GM12891 (cell line): ENCODE results near the gene OR51F1.
"Not testable (repeated sequence)": the region's sequence is repeated elsewhere in the genome, so short reads cannot be mapped to it uniquely, and the experiment has no call there.

Source experiments
- DNase-seq: peaks from one replicate; pipeline ENCODE4 v3.0.0; 2011; ENCODE audit warnings: low spot score; ENCODE audit not compliant: insufficient read length
- FAIRE-seq: peaks from 2 replicates; lab custom pipeline; 2011; peaks lifted over from hg19 to GRCh38; lab: Jason Lieb, UNC
- PAX5 ChIP-seq: IDR thresholded peaks from 2 replicates; pipeline ENCODE4 v1.6.1; 2011; ENCODE audit warnings: low read length, moderate library complexity, mild to moderate bottlenecking; ENCODE audit not compliant: insufficient read depth, severe bottlenecking
- POLR2A ChIP-seq: IDR thresholded peaks from 2 replicates; pipeline ENCODE4 v1.6.1; 2011; ENCODE audit warnings: low read depth, low read length, control low read depth
- POLR2AphosphoS5 ChIP-seq: IDR thresholded peaks from 2 replicates; pipeline ENCODE4 v1.6.1; 2011; ENCODE audit warnings: low read depth, low read length, control low read depth
- POU2F2 ChIP-seq: IDR thresholded peaks from 2 replicates; pipeline ENCODE4 v1.6.1; 2011; ENCODE audit warnings: low read depth, mild to moderate bottlenecking, control low read depth, low read length, moderate library complexity
- SPI1 ChIP-seq: IDR thresholded peaks from 2 replicates; pipeline ENCODE4 v1.6.1; 2011; ENCODE audit warnings: low read depth, low read length, control low read depth
- TAF1 ChIP-seq: IDR thresholded peaks from 2 replicates; pipeline ENCODE4 v1.6.1; 2011; ENCODE audit warnings: low read depth, low read length, control low read depth

The OR51F1 gene

GRCh38 chr11:4763096-4763495 lies 6.6 kb downstream of the OR51F1 start:
- DNase-seq, result no peak
- TF ChIP-seq PAX5 (no peak), POU2F2 (no peak), POLR2AphosphoS5 (no peak), POLR2A (no peak), TAF1 (no peak), SPI1 (no peak)
- no peak for FAIRE-seq

GRCh38 chr11:4751201-4751600 lies 18.5 kb downstream of the OR51F1 start:
- TF ChIP-seq POLR2AphosphoS5, result no peak
- no peak for TF ChIP-seq POU2F2
- no peak for TF ChIP-seq POLR2A
- TF ChIP-seq PAX5, result no peak
- TF ChIP-seq TAF1, result no peak
- no peak for TF ChIP-seq SPI1
- DNase-seq, result no peak
- FAIRE-seq, result no peak

GRCh38 chr11:4748438-4748837 lies 21.3 kb downstream of the OR51F1 start:
- no peak for FAIRE-seq
- DNase-seq, result no peak
- no peak for TF ChIP-seq PAX5
- TF ChIP-seq POU2F2, result no peak
- no peak for TF ChIP-seq TAF1
- TF ChIP-seq POLR2A, result no peak
- TF ChIP-seq SPI1, result no peak
- no peak for TF ChIP-seq POLR2AphosphoS5

GRCh38 chr11:4740735-4741134 lies 29.0 kb downstream of the OR51F1 start:
- TF ChIP-seq POU2F2 (no peak), POLR2A (no peak), SPI1 (no peak), POLR2AphosphoS5 (no peak)
- FAIRE-seq (no peak), DNase-seq (no peak)

GRCh38 chr11:4727171-4727570 lies 42.6 kb downstream of the OR51F1 start:
- FAIRE-seq, result no peak
- DNase-seq, result no peak
- TF ChIP-seq POLR2A (no peak), POU2F2 (no peak), PAX5 (no peak), TAF1 (no peak), POLR2AphosphoS5 (no peak), SPI1 (no peak)

- not testable (repeated sequence) for FAIRE-seq, DNase-seq
These were observed 46.9 kb downstream of the OR51F1 start for GRCh38 chr11:4722616-4723534.
